ENCODE data around the gene EPHA8. TPM values are rescaled to one million over a fixed set of nuclear protein-coding genes. Genes with fewer than 3 reads are reported as not detected.

The EPHA8 gene
- total RNA-seq, 1 experiment from 2014 or later = 3.8 TPM

GRCh38 chr1:22547818-22548462 lies 15.3 kb upstream of the EPHA8 start:
- TF ChIP-seq E2F4 (CRISPR knock-in tag; IDR thresholded peaks at IDR 0.05; ENCODE audit: borderline replicate concordance, low read depth) (no peak), CTCF (IDR thresholded peaks at IDR 0.05) (no peak), NFYB (CRISPR knock-in tag; conservative IDR thresholded peaks at IDR 0.05; ENCODE audit: low read depth) (no peak), ZBTB43 (CRISPR knock-in tag; IDR thresholded peaks at IDR 0.05) (no peak), MLX (CRISPR knock-in tag; IDR thresholded peaks at IDR 0.05) (no peak), USF2 (CRISPR knock-in tag; IDR thresholded peaks at IDR 0.05) (no peak), ZNF232 (CRISPR knock-in tag; IDR thresholded peaks at IDR 0.05) (no peak), ZNF138 (CRISPR knock-in tag; conservative IDR thresholded peaks at IDR 0.05) (no peak)
- TF ChIP-seq, protein P1, sequence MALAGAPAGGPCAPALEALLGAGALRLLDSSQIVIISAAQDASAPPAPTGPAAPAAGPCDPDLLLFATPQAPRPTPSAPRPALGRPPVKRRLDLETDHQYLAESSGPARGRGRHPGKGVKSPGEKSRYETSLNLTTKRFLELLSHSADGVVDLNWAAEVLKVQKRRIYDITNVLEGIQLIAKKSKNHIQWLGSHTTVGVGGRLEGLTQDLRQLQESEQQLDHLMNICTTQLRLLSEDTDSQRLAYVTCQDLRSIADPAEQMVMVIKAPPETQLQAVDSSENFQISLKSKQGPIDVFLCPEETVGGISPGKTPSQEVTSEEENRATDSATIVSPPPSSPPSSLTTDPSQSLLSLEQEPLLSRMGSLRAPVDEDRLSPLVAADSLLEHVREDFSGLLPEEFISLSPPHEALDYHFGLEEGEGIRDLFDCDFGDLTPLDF (CRISPR knock-in tag; IDR thresholded peaks at IDR 0.05) = no peak
- TF ChIP-seq, protein P2, sequence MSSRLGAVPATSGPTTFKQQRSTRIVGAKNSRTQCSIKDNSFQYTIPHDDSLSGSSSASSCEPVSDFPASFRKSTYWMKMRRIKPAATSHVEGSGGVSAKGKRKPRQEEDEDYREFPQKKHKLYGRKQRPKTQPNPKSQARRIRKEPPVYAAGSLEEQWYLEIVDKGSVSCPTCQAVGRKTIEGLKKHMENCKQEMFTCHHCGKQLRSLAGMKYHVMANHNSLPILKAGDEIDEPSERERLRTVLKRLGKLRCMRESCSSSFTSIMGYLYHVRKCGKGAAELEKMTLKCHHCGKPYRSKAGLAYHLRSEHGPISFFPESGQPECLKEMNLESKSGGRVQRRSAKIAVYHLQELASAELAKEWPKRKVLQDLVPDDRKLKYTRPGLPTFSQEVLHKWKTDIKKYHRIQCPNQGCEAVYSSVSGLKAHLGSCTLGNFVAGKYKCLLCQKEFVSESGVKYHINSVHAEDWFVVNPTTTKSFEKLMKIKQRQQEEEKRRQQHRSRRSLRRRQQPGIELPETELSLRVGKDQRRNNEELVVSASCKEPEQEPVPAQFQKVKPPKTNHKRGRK (CRISPR knock-in tag; IDR thresholded peaks at IDR 0.05; ENCODE audit: borderline replicate concordance) = no peak
- no peak for ATAC-seq
- Mint-ChIP-seq H3K9me3 (no peaks in the 10 kb centered on the region), H3K27ac (no peak overlapping the region), H3K36me3 (no peaks in the 10 kb centered on the region), H3K27me3 (ENCODE audit: low read depth) (peaks cover 8% of the 10 kb centered on the region), H3K4me3 (no peak overlapping the region), H3K4me1 (peaks cover 6% of the 10 kb centered on the region; the same call in 1 of the 2 replicates)
- ChIA-PET POLR2A (no interaction called here), CTCF (no interaction called here)
- DNase-seq (ENCODE audit: low spot score) = no peak

GRCh38 chr1:22550021-22550420 lies 13.3 kb upstream of the EPHA8 start:
- peaks cover 8% of the 10 kb centered on the region for H3K27me3 Mint-ChIP-seq (ENCODE audit: low read depth)
- CTCF ChIA-PET = no interaction called here
- POLR2A ChIA-PET = no interaction called here

DNA sequence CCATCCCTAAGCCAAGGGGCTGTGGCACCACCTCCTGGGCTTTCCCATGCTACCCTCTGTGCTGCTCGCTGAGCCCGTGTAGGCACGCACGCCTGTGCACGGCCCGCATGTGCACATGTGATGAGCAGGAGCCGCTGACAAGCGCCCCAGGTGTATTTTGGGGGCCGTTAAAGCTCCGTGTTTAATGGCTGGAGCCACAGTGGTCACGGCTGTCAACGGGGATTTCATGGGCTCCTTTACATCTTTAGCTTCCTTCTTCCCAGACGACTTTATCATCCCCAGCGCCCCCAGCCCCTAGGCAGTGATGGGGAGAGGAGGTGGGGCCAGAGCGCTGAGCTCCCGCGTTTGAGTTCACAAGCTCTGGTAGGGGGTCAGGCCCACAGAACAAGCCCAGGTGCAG lies 11.7 kb upstream of the EPHA8 start:
- ATAC-seq (no peak), DNase-seq (ENCODE audit: low spot score) (no peak)
- Mint-ChIP-seq H3K4me1 (peaks cover 33% of the 10 kb centered on the region), H3K27ac (no peak overlapping the region), H3K9me3 (no peaks in the 10 kb centered on the region), H3K4me3 (no peak overlapping the region), H3K27me3 (ENCODE audit: low read depth) (peaks cover 10% of the 10 kb centered on the region), H3K36me3 (no peaks in the 10 kb centered on the region)
- ChIA-PET CTCF (interaction anchor here (0.6 kb wide), 2 partner anchors 17 to 309 kb away, joined by 3 read pairs; no protein-coding TSS in a partner anchor), POLR2A (no interaction called here)
- no peak for TF ChIP-seq ZNF232 (CRISPR knock-in tag; IDR thresholded peaks at IDR 0.05)
- no peak for TF ChIP-seq ZBTB43 (CRISPR knock-in tag; IDR thresholded peaks at IDR 0.05)
- no peak for TF ChIP-seq SP1 (CRISPR knock-in tag; conservative IDR thresholded peaks at IDR 0.05)
- TF ChIP-seq E2F4 (CRISPR knock-in tag; IDR thresholded peaks at IDR 0.05; ENCODE audit: borderline replicate concordance, low read depth) = no peak
- TF ChIP-seq ZNF317 (CRISPR knock-in tag; IDR thresholded peaks at IDR 0.05; ENCODE audit: borderline replicate concordance, low read depth) = no peak
- no peak for TF ChIP-seq RELA (CRISPR knock-in tag; IDR thresholded peaks at IDR 0.05; ENCODE audit: borderline replicate concordance)
- TF ChIP-seq, protein P3, sequence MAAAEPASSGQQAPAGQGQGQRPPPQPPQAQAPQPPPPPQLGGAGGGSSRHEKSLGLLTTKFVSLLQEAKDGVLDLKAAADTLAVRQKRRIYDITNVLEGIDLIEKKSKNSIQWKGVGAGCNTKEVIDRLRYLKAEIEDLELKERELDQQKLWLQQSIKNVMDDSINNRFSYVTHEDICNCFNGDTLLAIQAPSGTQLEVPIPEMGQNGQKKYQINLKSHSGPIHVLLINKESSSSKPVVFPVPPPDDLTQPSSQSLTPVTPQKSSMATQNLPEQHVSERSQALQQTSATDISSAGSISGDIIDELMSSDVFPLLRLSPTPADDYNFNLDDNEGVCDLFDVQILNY (CRISPR knock-in tag; IDR thresholded peaks at IDR 0.05) = no peak
- no peak for TF ChIP-seq ETV6 (CRISPR knock-in tag; IDR thresholded peaks at IDR 0.05)
- no peak for TF ChIP-seq NR1H2 (CRISPR knock-in tag; IDR thresholded peaks at IDR 0.05)

More at GRCh38 chr1:22550021-22550420, 13.3 kb upstream of the EPHA8 start:
- H3K4me3 Mint-ChIP-seq = no peak overlapping the region
- DNase-seq (ENCODE audit: low spot score) (no peak), ATAC-seq (no peak)
- peaks cover 19% of the 10 kb centered on the region for H3K4me1 Mint-ChIP-seq
- H3K36me3 Mint-ChIP-seq = no peaks in the 10 kb centered on the region
- H3K9me3 Mint-ChIP-seq = no peaks in the 10 kb centered on the region
- no peak overlapping the region for H3K27ac Mint-ChIP-seq
- no peak for TF ChIP-seq ZNF232 (CRISPR knock-in tag; IDR thresholded peaks at IDR 0.05)
